GM23248 (cell line): Measurements from ENCODE around the gene AGRN.
"Not testable (repeated sequence)": the region's sequence is repeated elsewhere in the genome, so short reads cannot be mapped to it uniquely, and the experiment has no call there.

Experiments used
- EZH2 ChIP-seq: fragments of 200-600 bp; sonication (generic); IDR thresholded peaks from 2 replicates; pipeline ENCODE4 v1.6.1; 2018; ENCODE audit warnings: antibody characterized with exemption, mild to moderate bottlenecking; ENCODE audit not compliant: insufficient read depth, poor library complexity, severe bottlenecking
- EZH2phosphoT487 ChIP-seq: fragments of 200-600 bp; sonication (generic); IDR thresholded peaks from 2 replicates; pipeline ENCODE4 v1.6.1; 2018; ENCODE audit warnings: antibody characterized with exemption, moderate library complexity, mild to moderate bottlenecking, low read depth; ENCODE audit not compliant: insufficient read depth

GRCh38 chr1:1017397-1018320 is 2.3 kb upstream of the AGRN start:
- TF ChIP-seq EZH2, EZH2phosphoT487: not testable (repeated sequence)
